Subcutaneous preadipocyte (primary cell): ENCODE measurements around the gene ABHD14A. TPM values are rescaled to one million over a fixed set of nuclear protein-coding genes. Genes with fewer than 3 reads are reported as not detected.

Experiments used
- small RNA-seq: library from RNA; depleted of rRNA; stranded (forward); fragments of <200 nt; gene quantifications from one replicate; pipeline ENCODE3, GENCODE V24; 2012
- total RNA-seq: library from RNA; depleted of rRNA; stranded (reverse); fragments of >200 nt; gene quantifications from 2 replicates; pipeline ENCODE4 v1.2.3, GENCODE V29; 2012

ABHD14A gene
- 6.8 and 13.6 TPM in 2 replicates for total RNA-seq

GRCh38 chr3:51974963-51975851 lies at the start of gene ABHD14A:
Gene ABHD14A, plus strand, starts transcription at chr3:51975064. Its CDS starts 72 bp downstream, at chr3:51975136.

GRCh38 chr3:51941798-51942602 lies 32.9 kb upstream of the ABHD14A start, which contains the start of the genes PARP3 and RRP9:
Gene PARP3, plus strand, starts transcription at chr3:51942363. Its CDS starts 993 bp downstream, at chr3:51943356.
Gene RRP9, minus strand, starts transcription at chr3:51941904. Its CDS starts 37 bp downstream, at chr3:51941867.

GRCh38 chr3:51955175-51955892 lies 19.5 kb upstream of the ABHD14A start, which contains the start of gene GPR62:
Gene GPR62, plus strand, starts transcription at chr3:51955381. Its CDS starts 272 bp downstream, at chr3:51955653.

GRCh38 chr3:51967384-51968169 lies 7.3 kb upstream of the ABHD14A start, which contains the start of gene PCBP4:
Gene PCBP4, minus strand, starts transcription at chr3:51967454. Its CDS starts 6,214 bp downstream, at chr3:51961240.

GRCh38 chr3:51982838-51983577 lies 8.1 kb downstream of the ABHD14A start, which contains the start of gene ACY1:
Gene ACY1, plus strand, starts transcription at chr3:51983535. Its CDS starts 530 bp downstream, at chr3:51984065.

GRCh38 chr3:51995346-51996163 lies 20.7 kb downstream of the ABHD14A start, which contains the start of gene RPL29:
Gene RPL29, minus strand, starts transcription at chr3:51995895. Its CDS starts 434 bp downstream, at chr3:51995461.

Small RNA genes within 50 kb of the gene (small RNA-seq; reads per million reads assigned to genes)
- gene AC115284.1 = not detected

Other genes with a start within 250 kb of the ABHD14A start
- gene IQCF6, start 195.8 kb upstream of the ABHD14A start, total RNA-seq = not detected in 2 replicates
- gene IQCF2, start 113.4 kb upstream of the ABHD14A start, total RNA-seq = not detected in 2 replicates
- not detected in 2 replicates for gene IQCF5, start 99.5 kb upstream of the ABHD14A start, total RNA-seq
- not detected in 2 replicates for gene IQCF1, start 71.7 kb upstream of the ABHD14A start, total RNA-seq
- 35.3 and 37.5 TPM in 2 replicates for gene RRP9, start 33.2 kb upstream of the ABHD14A start, total RNA-seq
- 19.2 and 29.4 TPM in 2 replicates for gene PARP3, start 32.7 kb upstream of the ABHD14A start, total RNA-seq
- 0.20 TPM in 1 of 2 replicates, not detected in the other for gene GPR62, start 19.7 kb upstream of the ABHD14A start, total RNA-seq
- 20.9 and 23.9 TPM in 2 replicates for gene PCBP4, start 7.6 kb upstream of the ABHD14A start, total RNA-seq
- gene ABHD14B, start 1.0 kb upstream of the ABHD14A start, total RNA-seq = 32.6 and 41.5 TPM in 2 replicates
- 71.7 and 79.0 TPM in 2 replicates for gene ACY1, start 8.5 kb downstream of the ABHD14A start, total RNA-seq
- gene RPL29, start 20.8 kb downstream of the ABHD14A start, total RNA-seq = 932 and 1,672 TPM in 2 replicates
- gene DUSP7, start 81.5 kb downstream of the ABHD14A start, total RNA-seq = 8.1 and 19.5 TPM in 2 replicates
- 9.9 and 11.9 TPM in 2 replicates for gene POC1A, start 179.4 kb downstream of the ABHD14A start, total RNA-seq
- 30.5 and 38.3 TPM in 2 replicates for gene ALAS1, start 223.1 kb downstream of the ABHD14A start, total RNA-seq